Prostate gland (tissue), 2 donors: Measurements from ENCODE around the gene B3GNT7. TPM values are rescaled to one million over a fixed set of nuclear protein-coding genes. Genes with fewer than 3 reads are reported as not detected.
A peak's percentile ranks its signal among the peaks of the same experiment; 100 is the strongest.

Experiments used
- DNase-seq: peaks from one replicate; pipeline ENCODE4 v3.0.0-alpha.2; 2019; ENCODE audit warnings: low spot score
- H3K27ac ChIP-seq, 2 donors: fragments of 200-600 bp; sonication (generic); 2 replicates each; pipeline ENCODE4 v1.5.1; 2017 to 2019
- H3K27me3 ChIP-seq: fragments of 200-600 bp; sonication (generic); replicated peaks from 2 replicates; pipeline ENCODE4 v1.5.1; 2019; ENCODE audit not compliant: insufficient read depth
- H3K36me3 ChIP-seq, 2 donors: fragments of 200-600 bp; sonication (generic); 1 replicate in 1 of 2; 2 replicates in 1 of 2; pipeline versions ENCODE4 v1.5.1 to v1.8.1; 2017 to 2019
- H3K4me1 ChIP-seq: fragments of 200-600 bp; sonication (generic); replicated peaks from 2 replicates; pipeline ENCODE4 v1.5.1; 2019
- H3K4me3 ChIP-seq, 2 donors: fragments of 200-600 bp; sonication (generic); 2 replicates each; pipeline ENCODE4 v1.5.1; 2017 to 2019
- H3K9me3 ChIP-seq: fragments of 200-600 bp; sonication (generic); 2 replicates; pipeline ENCODE4 v1.5.1; 2017
- CTCF ChIP-seq, 4 experiments: fragments of 200-600 bp in 2 of 4; fragments of 450-650 bp in 2 of 4; sonication (generic) in 2 of 4; IDR thresholded peaks; 1 replicate in 3 of 4; 2 replicates in 1 of 4; pipeline ENCODE4 v1.5.1; 2016 to 2019; ENCODE audit warnings: antibody characterized with exemption in 4 of 4, mild to moderate bottlenecking in 2 of 4, moderate library complexity in 2 of 4
- POLR2A ChIP-seq: fragments of 450-650 bp; IDR thresholded peaks from one replicate; pipeline ENCODE4 v1.6.1; 2016; ENCODE audit warnings: antibody characterized with exemption, mild to moderate bottlenecking
- POLR2AphosphoS5 ChIP-seq: sonication (generic); formaldehyde crosslinking; IDR thresholded peaks from one replicate; pipeline ENCODE4 v1.6.1; 2017; ENCODE audit warnings: antibody characterized with exemption
- WGBS: methylation state at CpG from one replicate; pipeline ENCODE4 v1.1.5; 2018; 5-methylcytosine and 5-hydroxymethylcytosine counted together
- intact Hi-C: fragments of 100-400 bp; cut with DNase I; formaldehyde crosslinking; loops from one replicate; pipeline ENCODE4 v1.14.2; 2022
- total RNA-seq, 2 donors: library from RNA; depleted of rRNA; stranded (reverse); fragments of >200 nt; gene quantifications; one replicate each; pipeline ENCODE4 v1.1.0, GENCODE V29; 2016

Gene B3GNT7
- total RNA-seq, 2 donors from 2014 or later, result 2.1 to 7.4 TPM

- Histone ChIP-seq H3K36me3 (no peaks in the 10 kb centered on the region), H3K9me3 (no peaks in the 10 kb centered on the region), H3K4me3 (no peak overlapping the region), H3K27ac (no peak overlapping the region), H3K4me1 (peaks cover 3% of the 10 kb centered on the region), H3K27me3 (no peaks in the 10 kb centered on the region)
- whole genome bisulfite sequencing, result 90% methylated on average over 22 of the region's 22 CpGs
- intact Hi-C loops, result loop anchor here (5.0 kb wide), 1 partner anchor 100 kb away; no protein-coding TSS in a partner anchor
- TF ChIP-seq POLR2AphosphoS5, result no peak
- TF ChIP-seq CTCF (IDR thresholded peaks at IDR 0.05), result no peak
- no peak for TF ChIP-seq POLR2A
- no peak for DNase-seq
Measured at GRCh38 chr2:231397011-231397927, 1.8 kb downstream of the B3GNT7 start.

GRCh38 chr2:231397928-231398294 lies 2.4 kb downstream of the B3GNT7 start:
- DNase-seq, result no peak
- Histone ChIP-seq H3K27ac (no peak overlapping the region), H3K36me3 (no peaks in the 10 kb centered on the region), H3K27me3 (no peaks in the 10 kb centered on the region), H3K4me1 (peaks cover 3% of the 10 kb centered on the region), H3K4me3 (no peak overlapping the region), H3K9me3 (no peaks in the 10 kb centered on the region)
- WGBS, result 96% methylated on average over 28 of the region's 28 CpGs
- intact Hi-C loops, result loop anchor here (5.0 kb wide), 1 partner anchor 101 kb away; no protein-coding TSS in a partner anchor
- TF ChIP-seq POLR2AphosphoS5 (no peak), POLR2A (no peak)

- H3K27me3 ChIP-seq, result no peaks in the 10 kb centered on the region
- H3K4me1 ChIP-seq, result peaks cover 3% of the 10 kb centered on the region
- H3K27ac ChIP-seq, result peak overlapping the region in 1 of 2 donors; percentile 64
- H3K36me3 ChIP-seq, result no peaks in the 10 kb centered on the region
- no peak overlapping the region for H3K4me3 ChIP-seq
- no peak for DNase-seq
- 93% methylated on average over 27 of the region's 27 CpGs for WGBS
- intact Hi-C loops, result loop anchor here (5.0 kb wide), 1 partner anchor 101 kb away; no protein-coding TSS in a partner anchor
- H3K9me3 ChIP-seq, result no peaks in the 10 kb centered on the region
- TF ChIP-seq POLR2A (no peak), POLR2AphosphoS5 (no peak), CTCF (IDR thresholded peaks at IDR 0.05) (no peak)
Measured at GRCh38 chr2:231398585-231398984, 3.1 kb downstream of the B3GNT7 start.

GRCh38 chr2:231399046-231399852 lies 3.7 kb downstream of the B3GNT7 start:
- Histone ChIP-seq H3K4me1 (peaks cover 3% of the 10 kb centered on the region), H3K27ac (peak overlapping the region; percentile 64 to 66), H3K4me3 (no peak overlapping the region), H3K36me3 (no peaks in the 10 kb centered on the region), H3K9me3 (no peaks in the 10 kb centered on the region), H3K27me3 (no peaks in the 10 kb centered on the region)
- no peak for TF ChIP-seq CTCF (IDR thresholded peaks at IDR 0.05)
- 76% methylated on average over 22 of the region's 23 CpGs for WGBS
- no peak for DNase-seq
- intact Hi-C loops, result loop anchor here (5.0 kb wide), 1 partner anchor 102 kb away; no protein-coding TSS in a partner anchor
